Hair follicle dermal papilla cell (primary cell): ENCODE results near the gene ABHD17B. TPM values are rescaled to one million over a fixed set of nuclear protein-coding genes. Genes with fewer than 3 reads are reported as not detected.

Experiments used
- small RNA-seq: library from RNA; depleted of rRNA; stranded (forward); fragments of <200 nt; gene quantifications from one replicate; pipeline ENCODE3, GENCODE V24; 2012
- total RNA-seq: library from RNA; depleted of rRNA; stranded (reverse); fragments of >200 nt; gene quantifications from 2 replicates; pipeline ENCODE4 v1.2.3, GENCODE V29; 2012

ABHD17B gene
- total RNA-seq, result 30.3 and 31.7 TPM in 2 replicates

GRCh38 chr9:71911061-71911907 lies at the start of gene ABHD17B, which contains the start of gene C9orf85:
ABHD17B (minus strand) TSS chr9:71911193; CDS start chr9:71875080, 36,113 bp downstream.
C9orf85 (plus strand) TSS chr9:71911639; CDS start chr9:71911735, 96 bp downstream.

Small RNA genes within 50 kb of the gene (small RNA-seq; reads per million reads assigned to genes)
- gene RF00019, result not detected

Other genes starting within 250 kb of the ABHD17B start
- gene CEMIP2, start 142.7 kb downstream of the ABHD17B start, total RNA-seq, result 278 and 348 TPM in 2 replicates
- 13.3 and 15.3 TPM in 2 replicates for gene C9orf85, start 446 bp upstream of the ABHD17B start, total RNA-seq
- not detected in 2 replicates for gene C9orf57, start 149.4 kb upstream of the ABHD17B start, total RNA-seq
- not detected in 2 replicates for gene GDA, start 238.2 kb upstream of the ABHD17B start, total RNA-seq